Stimulated activated CD8-positive, alpha-beta memory T cell treated with anti-CD3 and anti-CD28 coated beads, Interleukin-7, amount 100 ng/mL, for 1 hour (primary cell): Measurements from ENCODE around the gene HHIP.

Experiments
- DNase-seq, 2 donors: peaks; one replicate each; pipeline ENCODE4 v3.0.0-alpha.2; 2020; ENCODE audit warnings: low read depth in 2 of 2

Gene HHIP

DNA sequence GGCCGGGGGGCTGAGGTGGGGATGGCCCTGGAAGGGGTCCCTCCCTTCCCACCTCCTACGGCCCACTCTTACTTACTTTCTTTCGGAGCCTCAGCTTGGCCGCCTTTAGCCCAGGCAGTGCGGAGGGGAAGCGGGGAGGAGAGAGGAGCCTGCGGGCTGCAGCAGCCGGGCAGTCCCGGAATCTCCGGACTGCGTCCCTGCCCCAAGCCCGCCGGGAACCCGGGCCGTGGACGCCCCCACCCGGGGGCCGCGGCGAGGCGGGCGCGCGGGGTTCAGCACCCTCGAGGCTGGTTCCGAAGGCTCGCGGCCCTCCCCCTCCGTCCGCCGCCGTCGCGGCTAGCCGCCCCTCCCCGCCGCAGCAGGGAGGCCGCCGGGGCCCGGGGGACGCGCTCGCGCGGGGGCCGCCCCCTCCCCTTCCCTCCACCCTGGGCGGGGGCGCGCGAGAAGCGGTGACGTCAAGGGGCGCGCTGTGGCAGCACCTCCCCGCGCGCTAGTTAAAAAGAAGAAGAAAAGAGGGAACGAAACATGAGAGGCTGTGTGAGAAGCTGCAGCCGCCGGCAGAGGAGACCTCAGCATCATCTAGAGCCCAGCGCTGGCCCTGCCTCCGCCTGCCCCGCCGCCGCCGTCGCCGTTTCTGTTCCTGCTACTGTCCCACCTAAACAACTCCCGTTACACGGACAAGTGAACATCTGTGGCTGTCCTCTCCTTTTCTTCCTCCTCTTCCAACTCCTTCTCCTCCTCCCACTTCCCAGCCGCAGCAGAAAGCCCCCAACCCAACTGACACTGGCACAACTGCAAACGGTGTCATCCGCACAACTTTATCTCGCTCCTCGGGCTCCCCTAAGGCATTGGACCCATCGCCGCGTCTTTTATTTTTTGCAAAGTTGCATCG lies at the start of gene HHIP:
HHIP (plus strand) TSS at position 526 of the 892 bp plus-strand sequence. CDS start 520 bp downstream, outside the sequence.
- DNase-seq = no peak

DNA sequence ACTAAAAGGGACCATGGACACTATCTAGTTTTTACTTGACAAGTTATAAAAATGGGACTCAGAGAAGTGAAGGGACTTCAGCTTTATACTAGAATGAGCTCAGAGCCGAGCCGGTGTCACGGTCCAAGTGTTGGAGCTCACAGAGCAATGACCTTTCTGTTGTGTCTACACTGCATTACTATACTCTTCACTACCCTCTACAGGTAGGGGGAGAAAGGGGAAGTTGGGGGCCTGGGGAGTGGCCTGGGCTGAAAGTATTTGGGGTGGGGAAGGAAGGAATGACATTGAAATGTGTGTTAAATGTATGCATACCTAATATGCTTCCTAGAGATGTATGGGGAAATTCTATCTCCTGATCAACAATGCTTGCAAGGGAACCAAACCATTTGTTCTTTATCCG lies 48.8 kb upstream of the HHIP start:
- no peak for DNase-seq

- DNase-seq = no peak
Observed at GRCh38 chr4:144599621-144600020, 46.3 kb upstream of the HHIP start.

GRCh38 chr4:144611850-144612249 lies 34.1 kb upstream of the HHIP start:
- DNase-seq = no peak

DNA sequence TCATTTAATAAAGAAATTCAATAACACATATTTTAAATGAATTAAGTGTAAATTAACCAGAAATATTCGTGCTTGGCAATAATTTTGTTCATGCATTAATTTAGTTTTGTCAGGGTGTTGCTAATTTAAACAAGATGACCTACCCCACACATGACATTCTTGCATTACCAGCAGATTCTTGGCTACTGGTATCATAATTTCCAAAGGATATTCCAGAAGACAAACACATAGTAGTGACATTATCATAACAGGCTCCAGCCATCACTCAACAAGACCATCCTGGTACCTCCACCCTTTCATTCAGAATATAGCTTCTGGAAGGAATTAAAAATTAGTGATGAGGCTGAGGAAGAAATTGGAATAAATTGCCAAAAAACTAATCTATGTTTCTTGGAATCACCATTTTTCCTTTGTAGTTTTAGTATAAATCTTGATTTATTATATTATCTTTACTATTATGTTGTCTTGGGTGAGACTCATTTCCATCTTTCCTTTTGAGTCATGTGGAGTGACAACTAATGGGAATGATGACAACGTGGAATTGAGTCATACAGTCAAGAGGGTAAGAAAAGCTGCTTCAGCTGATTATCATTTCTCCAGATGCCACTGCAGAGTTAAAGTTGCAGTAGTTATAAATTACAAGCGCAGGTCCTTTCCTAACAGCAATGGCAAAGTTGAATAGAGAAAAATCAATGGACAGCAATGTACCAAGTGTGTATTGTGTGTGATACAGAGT lies 30.9 kb upstream of the HHIP start:
- no peak for DNase-seq

- DNase-seq = no peak
Observed at GRCh38 chr4:144621681-144622080, 24.3 kb upstream of the HHIP start.

DNA sequence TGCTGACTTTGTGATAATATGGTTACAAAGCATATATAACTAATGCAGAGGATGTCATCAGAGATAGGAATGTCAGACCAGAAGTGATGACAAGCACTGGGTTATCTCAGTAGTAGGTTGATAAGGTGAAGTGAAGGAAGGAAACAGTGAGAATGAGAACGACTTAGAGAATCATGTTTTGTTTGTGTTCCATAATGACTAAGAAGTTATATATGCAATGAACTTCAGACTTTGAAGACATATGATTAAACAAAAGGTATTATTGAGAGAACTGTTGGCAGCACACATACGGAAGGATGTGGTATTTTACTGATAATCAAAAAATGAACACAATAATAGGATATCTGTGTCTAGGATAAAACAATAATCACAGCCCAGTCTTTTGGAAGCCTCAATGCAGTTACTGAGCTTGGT lies 18.3 kb upstream of the HHIP start:
- DNase-seq = no peak

- DNase-seq = no peak
Observed at GRCh38 chr4:144633215-144633614, 12.7 kb upstream of the HHIP start.

- no peak for DNase-seq
Observed at GRCh38 chr4:144634978-144635747, 10.8 kb upstream of the HHIP start.

DNA sequence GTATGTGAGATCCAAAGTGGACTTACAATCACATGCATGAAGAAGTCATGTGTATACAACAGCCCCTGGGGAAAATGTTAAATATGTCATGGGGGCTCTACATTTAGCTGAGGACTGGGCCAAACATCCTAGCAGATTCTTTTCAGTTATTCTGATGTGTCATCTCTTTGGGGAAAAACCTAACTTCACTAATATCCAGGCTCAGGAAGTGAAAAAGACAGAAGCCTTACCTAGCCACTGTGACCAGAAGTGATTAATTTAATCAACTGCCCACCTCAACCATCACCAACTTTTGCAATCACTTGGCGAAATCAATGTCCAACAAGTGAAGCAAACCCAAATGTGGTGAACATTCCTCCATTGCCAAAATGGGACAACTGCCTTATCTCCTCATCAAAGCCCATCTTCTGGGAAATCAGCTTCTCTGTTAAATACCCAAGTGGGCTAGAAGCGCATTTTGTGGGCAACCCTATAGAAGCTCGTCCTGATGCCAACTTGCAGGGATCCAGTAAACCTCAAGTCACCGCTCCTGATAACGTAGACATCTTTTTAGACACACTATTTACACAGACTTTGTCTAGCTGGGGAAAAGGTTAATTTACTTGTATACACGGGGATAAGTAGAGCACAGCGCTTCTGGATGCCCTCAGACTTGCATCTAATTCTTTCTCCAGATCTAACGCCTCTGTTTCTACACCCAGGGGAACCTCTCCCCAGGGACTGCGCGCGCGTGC lies 1.4 kb upstream of the HHIP start:
- DNase-seq = no peak

- no peak for DNase-seq
Observed at GRCh38 chr4:144645102-144645630, 790 bp upstream of the HHIP start.

GRCh38 chr4:144646523-144647094 lies 653 bp downstream of the HHIP start:
- DNase-seq = no peak

DNA sequence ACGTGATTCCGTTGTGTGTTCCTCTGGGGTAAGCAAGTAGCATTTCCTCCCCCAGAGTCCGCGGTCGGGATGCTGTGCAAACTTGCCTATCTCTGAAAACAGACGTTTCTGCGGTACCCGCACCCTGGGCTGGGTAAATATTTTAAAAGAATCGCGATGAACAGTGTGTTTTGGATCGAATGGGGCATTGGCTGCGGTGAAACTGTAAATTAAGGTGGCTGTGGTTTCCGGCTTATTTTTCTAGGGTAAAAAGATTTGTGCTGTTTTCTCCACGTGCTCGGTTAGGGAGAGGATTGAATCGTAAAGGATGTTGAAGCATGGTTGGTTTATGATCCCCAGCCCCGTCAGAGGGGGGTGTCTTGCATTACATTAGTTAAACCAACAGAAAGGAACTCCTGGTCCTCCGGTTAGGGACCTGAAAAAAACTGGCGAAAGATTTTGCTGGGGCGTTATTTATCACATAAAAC lies 1.2 kb downstream of the HHIP start:
- DNase-seq = no peak

- no peak for DNase-seq
Observed at GRCh38 chr4:144647590-144647989, 1.6 kb downstream of the HHIP start.

DNA sequence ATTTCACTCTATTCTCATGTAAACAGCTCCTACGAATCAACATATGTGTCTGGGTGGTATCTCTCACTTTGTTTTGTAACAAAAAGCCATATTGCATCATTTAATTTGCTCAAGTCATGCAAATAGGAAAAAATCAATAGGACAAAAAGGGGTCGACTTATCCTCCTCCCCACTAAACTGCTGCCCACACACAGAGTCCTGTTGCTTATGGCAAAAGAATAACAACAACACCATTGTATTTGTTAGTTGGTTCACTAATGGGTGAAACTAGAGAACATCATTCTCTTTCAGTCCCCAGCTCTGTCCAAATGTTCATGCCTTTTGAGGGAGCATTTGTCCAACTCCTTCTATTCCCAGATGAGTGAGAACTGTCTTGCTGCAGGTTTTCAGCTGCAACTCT lies 2.1 kb downstream of the HHIP start:
- no peak for DNase-seq

DNA sequence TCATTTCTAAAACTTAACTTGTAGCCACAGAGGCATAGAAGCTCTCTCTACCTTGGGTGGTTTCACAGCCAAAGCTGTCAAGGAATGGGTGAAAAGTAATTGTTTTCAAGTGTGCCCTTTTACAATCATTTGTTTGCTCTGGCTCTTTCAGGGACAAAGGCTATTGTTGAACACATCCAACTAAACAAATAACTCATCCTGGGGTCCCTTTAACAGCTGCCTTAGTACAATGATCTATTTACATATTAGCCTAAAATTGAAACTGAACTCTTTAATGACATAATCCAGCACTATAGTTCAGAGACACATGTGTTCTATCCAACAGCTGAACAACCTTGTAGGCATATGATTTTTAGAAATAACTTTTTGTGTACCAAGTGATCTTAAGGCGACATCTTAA lies 3.7 kb downstream of the HHIP start:
- no peak for DNase-seq

DNA sequence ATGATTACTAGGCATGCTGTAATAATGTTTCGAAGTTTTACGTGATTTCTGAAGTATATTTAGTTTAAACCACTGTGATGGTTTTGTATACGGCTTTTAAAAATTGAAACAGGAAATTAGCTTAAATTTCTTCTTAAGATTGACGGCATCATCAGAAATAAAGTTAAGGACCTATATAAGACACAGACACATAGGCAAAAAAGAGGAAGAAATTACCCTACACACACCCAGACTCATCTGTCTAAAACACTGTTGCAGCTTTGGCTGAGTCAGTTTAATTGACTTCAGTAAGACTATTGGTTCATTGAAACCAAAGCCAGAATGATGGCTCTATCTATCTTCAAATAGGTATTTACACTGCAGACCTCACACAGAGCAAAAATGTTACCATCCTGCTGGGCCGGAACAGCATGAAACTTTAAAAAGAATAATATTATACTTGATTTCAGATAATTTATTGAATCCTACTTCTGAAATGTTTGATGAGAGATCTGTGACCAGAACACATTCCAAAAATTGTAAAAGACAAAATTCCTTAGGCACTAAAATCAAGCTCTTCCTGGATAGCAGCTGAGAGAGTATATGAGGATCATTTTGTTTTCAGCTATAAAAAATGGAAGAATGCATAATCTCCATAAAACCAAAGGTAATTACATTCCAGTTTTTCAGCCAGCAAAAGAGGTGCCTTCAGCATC lies 4.5 kb downstream of the HHIP start:
- DNase-seq = no peak

GRCh38 chr4:144653781-144654545 lies 8.0 kb downstream of the HHIP start:
- no peak for DNase-seq

- DNase-seq = no peak
Observed at GRCh38 chr4:144655491-144655890, 9.5 kb downstream of the HHIP start.
